Measurements from ENCODE around the gene SLC17A1.

SLC17A1 gene, protein sequence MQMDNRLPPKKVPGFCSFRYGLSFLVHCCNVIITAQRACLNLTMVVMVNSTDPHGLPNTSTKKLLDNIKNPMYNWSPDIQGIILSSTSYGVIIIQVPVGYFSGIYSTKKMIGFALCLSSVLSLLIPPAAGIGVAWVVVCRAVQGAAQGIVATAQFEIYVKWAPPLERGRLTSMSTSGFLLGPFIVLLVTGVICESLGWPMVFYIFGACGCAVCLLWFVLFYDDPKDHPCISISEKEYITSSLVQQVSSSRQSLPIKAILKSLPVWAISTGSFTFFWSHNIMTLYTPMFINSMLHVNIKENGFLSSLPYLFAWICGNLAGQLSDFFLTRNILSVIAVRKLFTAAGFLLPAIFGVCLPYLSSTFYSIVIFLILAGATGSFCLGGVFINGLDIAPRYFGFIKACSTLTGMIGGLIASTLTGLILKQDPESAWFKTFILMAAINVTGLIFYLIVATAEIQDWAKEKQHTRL

DNA sequence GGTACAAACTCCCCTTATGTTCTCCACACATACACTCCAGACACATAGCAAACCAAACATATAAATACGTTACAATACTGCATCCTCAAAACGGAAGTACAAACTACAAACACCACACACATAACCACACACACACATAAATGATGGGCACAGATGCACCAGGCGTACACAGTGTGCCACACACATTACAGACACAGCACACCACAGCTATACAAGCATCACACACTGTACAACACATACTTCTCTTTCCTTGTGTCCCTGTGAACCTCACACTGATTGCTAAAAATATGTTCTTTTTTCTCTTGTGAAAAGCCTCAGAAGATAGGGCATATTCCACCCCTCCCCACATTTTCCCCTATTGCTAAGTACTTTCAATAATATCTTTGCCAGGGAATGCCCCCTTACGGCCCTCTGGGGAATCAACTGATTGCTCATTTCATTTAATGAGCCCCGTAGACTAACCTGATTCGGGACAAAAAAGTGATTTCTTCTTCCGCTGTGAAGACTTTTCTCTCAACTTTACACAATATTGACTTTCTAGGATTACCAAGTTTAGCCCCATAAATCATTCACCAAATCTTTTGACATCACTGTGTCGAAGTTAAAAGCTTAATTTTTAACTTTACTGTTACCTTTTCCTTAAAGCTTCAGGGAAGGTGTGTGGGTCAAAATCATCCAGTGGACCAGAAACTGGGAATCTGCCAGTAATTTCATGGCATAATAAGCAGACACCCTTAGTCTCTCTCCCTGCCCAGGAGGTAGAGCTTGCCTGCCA is at the start of gene SLC17A1:
TSS of gene SLC17A1 (minus strand) at position 521 of the 775 bp plus-strand sequence. CDS start 1,495 bp downstream, outside the sequence.
- no peak for DNase-seq

DNA sequence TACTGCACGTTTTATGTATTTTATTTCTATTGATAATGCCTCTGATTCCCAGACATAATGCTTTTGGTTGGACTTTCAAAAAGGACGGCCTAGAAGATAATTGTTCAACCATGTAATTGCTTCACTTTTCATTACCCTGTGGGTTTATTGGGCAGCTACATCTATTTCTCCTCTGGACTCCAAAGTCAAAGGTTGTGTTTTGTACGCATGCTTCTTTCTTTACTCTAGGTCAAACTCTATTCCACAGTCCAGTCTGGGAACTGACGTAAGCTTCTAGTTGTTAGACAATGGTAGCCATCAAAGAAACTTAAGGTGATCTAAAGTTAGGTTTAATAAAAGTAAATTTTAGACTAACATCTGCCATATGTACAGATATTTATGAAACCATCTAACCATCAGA is 48.7 kb upstream of the SLC17A1 start:
- no peak for DNase-seq

DNA sequence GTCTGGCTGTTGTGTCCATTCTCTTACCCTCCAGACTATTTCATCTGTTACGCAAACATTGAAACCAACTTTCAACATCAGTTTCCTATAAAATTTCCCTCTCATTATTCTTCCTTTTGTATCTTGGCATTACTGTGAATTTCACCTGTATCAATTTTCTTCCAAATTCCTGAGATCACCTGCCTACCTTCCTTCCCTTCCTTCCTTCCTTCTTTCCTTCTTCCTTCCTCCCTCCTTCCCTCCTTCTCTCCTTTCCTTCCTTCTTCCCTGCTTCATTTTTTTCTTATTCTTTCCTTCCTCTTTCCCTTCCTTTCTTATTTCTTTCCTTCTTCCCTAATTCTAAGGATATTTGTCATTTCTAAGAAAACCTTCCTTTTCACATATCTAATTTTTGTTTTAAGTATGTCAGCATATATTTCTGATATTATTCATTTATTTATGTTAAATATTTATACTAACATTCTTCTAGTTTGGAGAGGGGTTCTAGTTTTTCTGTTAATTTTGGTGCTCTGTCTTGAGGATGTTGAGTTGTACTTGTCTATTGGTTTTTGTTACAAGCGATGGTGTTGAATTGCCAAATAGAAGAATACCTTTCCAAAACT is 47.0 kb upstream of the SLC17A1 start:
- no peak for DNase-seq

DNA sequence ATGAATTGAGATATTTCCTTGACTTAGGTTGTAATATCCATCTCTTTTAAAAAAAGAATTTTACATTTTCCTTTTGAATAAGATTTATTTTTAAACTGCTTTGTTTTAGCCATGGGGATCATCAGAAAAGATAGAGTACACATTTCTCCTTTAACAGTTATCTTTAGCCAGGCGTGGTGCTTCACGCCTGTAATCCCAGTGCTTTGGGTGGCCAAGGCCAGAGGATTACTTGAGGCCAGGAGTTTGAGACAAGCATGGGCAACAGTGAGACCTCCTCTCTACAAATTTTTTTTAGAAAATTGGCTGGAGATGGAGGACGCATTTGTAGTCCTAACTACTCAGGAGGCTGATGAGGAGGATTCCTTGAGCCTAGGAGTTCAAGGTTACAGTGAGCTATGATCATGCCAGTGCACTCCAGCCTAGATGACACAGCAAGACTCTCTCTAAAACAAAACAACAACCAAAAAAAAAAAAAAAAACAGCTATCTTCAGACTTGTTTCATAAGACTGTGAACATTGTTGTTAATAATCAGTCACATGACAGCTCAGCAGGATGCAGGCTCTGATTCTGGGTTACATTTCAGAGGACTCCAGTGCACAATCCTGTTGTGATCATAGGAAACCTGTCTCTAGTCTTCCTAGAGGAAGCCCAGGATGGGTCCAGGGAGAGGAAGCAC is 44.2 kb upstream of the SLC17A1 start:
- no peak for DNase-seq

DNA sequence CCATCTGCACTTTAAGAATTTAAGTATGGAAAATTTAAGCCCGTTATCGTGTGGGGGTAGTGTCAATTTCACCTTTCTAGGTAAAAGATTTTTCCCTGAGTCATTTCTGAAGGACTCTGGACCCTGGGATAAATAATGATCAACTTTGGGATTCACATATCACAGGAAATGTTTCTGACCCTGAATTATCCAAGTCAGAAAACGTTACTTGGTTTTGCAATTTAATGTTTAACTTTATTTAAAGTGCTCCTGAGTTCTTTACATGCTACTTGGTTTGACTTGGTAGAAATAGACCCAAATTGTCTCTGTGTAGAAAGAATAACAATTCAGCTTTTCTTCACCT is 43.7 kb upstream of the SLC17A1 start:
- no peak for DNase-seq

DNA sequence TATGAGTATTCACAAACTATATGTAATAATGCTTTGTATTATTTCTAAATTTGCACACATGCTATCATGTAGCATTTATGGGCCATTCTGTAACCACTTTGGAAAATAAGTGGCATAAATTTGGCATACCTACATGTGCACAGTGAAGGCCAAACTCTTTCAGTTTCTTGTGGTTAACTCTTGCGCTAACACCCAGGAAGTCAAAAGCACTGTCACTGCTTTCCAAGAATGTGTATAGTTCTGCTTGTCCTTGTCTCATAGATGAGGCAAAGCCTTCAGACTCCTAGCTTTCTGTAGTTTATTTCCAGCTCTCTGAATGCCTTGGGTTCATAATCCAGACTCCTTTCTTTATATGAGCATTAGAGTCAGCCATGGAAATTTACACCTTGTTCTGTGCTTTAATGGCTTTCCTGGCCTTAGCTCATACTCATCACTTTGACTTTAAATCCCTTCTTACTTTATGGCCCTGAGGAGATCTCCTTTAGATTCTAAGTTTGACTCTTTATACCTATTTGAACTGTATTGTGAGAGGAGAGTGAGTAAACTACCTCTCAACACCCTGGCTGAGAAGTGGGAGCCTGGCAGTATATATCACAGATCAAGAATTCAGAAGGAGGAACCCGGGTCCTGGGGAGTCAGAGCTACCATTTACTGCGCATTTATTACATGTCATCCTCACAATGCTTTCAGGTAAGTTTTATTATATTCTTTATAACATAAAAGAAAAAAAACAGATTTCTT is 43.1 kb upstream of the SLC17A1 start:
- DNase-seq: no peak

DNA sequence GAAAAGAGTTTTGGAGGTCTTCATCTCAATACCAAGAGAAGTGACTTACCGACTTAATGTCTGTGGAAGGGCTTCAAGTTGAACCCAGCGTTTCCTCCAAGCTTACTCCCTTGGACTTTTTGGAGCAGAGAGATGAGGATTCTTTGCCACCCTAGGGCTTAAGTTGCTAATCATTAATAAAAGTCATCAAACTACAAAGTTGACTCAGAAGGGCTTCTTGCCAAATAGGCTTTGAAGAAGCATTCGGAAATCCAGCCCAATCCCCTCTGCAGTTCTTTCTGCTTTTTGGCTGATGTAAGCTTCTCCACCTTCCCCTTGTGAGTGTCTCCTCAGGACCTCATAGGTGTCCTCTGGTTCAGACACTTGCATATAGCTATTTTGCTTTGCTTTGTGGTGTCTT is 42.3 kb upstream of the SLC17A1 start, which contains the start of gene SLC17A3:
TSS of gene SLC17A3 (minus strand) at position 126 of the 400 bp plus-strand sequence. CDS start 5,856 bp downstream, outside the sequence.
- DNase-seq: no peak

DNA sequence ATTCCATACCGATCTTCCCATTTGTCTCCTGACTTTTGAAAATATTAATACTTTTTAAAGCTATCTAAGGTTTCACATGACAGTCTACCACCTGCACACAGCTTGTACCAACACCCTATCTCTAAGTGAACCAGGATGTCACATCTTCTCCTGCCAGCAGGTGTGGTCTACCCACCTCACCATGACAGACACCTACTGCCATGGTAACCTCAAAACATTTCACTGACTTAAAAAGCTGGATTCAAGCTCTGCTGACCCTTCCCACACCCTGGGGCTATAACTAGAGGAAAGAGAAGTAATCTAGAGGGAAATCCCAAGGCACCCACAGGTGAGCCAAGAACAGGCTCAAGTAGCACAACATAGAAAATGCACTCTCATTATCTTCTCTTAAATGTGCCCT is 41.0 kb upstream of the SLC17A1 start:
- DNase-seq: no peak

DNA sequence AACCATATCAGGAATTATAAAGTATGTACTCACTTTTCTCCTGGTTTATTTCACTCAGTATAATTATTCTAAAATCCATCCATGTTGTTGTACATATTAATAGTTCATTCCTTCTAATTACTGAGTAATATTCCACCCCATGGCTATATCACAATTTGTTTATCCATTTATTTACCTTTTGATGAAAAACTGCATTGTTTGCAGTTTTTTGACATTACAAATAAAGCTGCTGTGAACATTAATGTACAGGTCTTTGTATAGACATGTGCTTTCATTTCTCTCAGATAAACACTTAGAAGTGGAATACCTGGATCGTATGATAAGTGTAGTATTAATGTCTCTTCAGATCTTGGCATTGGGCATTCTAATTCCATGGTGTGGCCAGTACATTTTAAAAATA is 38.0 kb upstream of the SLC17A1 start:
- no peak for DNase-seq

DNA sequence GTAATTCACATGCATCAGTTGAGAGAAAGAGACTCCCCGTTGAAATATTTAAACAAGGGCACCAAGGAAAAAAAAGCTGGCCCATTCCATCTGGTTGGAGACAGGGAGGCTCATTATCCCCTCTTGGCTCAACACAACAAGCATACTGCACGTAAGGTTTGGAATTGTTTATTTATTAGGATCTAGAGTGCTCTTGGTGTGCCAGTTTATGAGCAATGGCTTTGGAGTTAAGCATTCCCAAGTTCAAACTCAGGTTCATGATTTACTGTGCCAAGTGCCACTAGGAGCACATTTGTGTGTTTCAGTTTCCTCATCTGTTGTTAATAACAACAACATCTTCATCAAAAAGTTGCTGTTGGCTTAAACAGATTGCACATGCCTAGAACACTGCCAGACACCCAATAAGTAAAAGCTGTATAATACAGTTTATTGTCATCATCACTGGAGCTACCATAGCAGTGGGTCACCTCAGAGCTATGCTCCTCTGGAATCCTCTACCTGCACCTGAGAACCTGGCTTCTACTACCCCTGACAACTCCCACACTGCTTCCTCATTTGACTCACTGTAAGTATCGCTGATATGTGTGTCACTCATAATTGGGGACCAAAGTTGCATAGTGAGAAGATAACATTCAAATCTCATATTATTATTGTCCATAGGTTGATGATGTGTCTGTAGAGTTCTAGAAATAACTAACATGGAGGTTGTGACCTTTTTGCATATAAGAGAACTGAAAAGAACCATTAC is 36.8 kb upstream of the SLC17A1 start:
- DNase-seq: no peak

DNA sequence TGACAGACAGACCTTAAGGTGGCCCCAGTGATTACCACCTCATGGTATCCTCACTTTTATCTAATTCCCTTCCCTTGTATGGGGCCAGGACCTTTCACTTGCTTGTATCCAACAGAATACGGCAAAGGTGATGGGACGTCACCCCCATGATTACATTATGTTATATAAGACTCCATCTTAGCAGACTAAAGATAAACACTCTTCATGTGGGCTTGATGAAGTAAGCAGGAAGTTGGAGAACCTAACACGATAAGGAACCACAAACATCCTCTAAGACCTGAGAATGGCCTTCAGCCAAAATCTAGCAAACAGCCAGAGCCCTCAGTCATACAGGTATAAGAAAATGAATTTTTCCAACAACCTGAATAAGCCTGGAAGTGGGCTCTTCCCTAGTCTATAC is 34.2 kb upstream of the SLC17A1 start:
- no peak for DNase-seq

DNA sequence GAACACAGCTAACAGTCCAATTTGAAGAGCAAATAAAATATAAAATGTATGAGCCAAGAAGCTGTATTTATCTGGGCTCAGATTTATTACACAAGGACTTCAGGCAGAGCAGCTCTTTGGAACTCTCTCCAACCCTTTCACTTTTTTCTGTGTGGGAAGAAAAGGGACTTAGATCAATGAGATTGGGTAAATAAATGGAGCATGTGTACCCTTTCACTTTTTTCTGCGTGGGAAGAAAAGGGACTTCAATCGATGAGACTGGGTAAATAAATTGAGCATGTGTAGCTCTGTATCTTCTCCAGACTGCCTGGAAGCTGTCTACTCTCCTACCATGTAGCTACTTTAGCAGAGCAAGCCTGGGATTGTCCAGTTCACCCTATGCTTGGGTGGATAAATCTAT is 31.5 kb upstream of the SLC17A1 start:
- DNase-seq: no peak

DNA sequence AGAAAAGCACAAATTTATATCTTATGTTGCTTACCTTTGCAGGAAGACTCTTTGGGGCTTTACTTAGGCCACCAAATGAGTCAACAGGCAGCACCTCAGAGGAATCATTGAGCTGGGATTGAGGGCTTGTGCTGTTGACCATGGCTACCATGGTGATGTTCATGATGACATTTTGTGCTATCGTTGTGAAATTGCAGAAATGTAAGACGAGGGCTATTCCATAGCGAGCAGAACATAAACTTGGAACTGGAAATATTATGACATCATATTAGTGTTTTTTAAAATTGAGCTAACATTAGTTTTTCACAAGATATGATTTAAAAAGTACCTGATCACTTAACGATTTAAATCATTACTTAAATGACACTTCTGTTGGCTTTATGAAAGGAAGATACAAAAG is 30.3 kb upstream of the SLC17A1 start:
- DNase-seq: no peak

DNA sequence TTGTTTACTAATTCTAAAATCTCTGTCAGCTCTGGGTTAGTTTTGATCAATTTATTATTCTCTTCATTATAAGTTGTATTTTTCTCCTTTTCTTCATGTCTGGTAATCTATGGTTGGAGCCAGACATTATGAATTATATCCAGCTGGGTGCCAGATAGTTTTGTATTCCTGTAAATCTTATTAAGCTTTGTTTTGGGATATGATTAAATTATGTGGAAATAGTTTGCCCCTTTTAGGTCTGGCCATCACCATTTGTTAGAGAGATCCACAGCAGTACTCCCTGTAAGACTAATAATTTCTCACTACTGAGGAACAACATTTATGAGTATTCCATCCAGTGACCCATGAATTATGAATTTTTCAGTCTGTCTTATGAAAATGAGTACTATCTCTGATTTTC is 20.9 kb upstream of the SLC17A1 start:
- DNase-seq: no peak

DNA sequence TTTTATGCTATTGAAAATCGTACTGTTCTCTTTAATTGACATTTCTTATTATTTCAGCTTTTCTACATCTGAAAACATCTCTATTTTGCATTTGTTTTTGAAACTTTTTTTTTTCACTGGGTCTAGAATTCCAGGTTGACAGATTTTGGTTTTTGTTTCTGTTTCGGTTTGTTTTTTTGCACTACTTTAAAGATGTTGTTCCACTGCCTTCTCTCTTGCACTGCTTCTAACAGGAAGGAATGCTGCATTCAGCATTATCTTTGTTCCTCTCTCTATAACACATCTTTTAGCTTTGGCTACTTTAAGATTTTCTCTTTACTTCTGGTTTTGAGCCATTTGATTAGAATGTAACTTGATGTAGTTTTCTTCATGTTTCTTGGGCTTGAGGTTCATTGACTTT is 20.1 kb upstream of the SLC17A1 start:
- DNase-seq: no peak

DNA sequence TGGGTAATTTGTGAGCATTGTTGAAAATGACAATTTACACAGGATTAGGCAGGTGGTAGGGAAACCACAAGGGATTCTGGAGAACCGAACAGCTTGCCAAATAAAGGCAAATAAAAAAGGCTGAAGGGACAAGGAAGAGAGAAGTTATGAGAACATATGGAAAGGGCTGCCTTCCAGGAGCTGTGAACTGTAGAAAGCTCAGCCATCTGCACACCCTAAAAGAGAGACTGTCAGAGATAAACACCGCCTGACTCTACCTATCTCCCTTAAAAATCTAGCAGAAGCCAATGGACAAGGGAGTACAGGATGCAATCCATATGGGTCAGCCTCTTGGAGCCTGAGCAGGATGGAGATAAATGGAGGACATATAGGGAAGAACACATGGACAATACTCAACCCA is 12.7 kb upstream of the SLC17A1 start:
- DNase-seq: no peak

DNA sequence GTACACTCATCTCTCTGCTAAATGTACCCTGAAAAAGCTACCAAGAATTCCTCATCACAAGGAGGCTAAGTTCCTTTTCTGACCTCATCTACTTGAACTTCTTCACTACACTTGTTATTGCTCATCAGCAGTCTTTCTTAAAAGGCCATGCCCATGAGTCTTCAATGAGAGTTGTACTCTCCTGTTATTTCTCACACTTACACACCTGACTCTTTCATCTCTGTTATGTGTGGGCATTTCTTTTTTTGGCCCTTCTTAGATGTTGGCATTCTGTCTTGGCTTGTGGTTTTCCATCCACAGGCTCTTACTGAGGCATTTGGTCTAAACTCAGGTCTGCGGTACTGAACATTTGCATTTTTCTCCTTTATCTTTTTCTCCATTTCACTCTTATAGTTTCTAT is 10.7 kb upstream of the SLC17A1 start:
- no peak for DNase-seq

DNA sequence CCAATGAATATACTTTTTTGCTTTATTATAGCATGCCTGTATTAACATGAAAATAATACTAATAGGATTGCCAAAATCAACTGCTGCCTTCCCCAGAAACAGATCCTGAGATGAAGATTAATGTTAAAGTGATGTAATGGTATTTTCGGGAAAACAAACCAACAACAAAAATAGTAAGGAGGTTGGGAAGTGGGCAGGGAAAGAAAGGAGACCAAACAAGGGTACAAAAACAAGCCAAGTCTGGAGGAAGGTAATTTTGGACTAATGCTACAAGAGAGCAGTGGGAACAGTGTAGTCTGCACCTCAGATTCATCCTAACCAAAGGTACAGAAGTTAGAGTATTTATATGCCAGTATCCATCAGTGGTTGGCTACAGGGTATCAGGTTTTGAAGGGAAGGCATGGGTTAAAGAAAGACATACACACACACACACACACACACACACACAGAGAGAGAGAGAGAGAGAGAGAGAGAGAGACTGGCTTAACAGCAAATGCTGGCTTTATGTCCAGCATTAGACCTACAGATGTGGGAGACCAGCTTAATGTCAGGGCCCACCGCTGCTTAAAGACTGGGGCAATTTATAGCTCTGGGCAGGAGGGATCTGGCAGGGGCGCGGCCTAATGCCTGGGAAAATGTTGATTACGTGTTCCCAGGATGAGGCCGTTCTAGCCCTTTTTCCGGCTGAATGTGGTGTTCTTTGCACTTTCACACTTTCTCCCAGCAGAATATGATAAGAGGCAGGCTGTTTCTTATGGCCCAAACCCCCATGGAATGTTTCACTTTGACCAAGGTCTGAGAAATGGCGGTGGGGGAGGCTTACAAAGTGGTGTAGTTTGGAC is 3.8 kb upstream of the SLC17A1 start:
- no peak for DNase-seq

DNA sequence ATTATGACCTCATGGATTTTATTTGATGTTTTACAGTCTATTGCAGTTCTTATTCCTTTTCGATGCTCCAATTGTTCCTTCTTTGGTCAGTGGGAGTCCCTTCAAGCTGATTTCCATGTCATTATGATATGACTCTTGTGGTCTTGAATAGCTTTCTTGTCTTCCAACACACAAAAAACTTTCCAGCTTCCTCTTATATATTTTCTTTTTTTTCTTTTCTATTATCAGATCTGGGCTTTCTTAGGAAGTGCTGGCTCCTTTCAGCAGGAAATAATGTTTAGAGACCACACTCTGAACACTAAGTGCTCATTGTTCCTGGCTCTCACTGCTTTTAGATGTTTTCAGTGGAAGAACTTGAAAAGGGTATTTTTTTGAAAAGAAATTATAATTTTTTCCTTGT is 3.1 kb upstream of the SLC17A1 start:
- no peak for DNase-seq

DNA sequence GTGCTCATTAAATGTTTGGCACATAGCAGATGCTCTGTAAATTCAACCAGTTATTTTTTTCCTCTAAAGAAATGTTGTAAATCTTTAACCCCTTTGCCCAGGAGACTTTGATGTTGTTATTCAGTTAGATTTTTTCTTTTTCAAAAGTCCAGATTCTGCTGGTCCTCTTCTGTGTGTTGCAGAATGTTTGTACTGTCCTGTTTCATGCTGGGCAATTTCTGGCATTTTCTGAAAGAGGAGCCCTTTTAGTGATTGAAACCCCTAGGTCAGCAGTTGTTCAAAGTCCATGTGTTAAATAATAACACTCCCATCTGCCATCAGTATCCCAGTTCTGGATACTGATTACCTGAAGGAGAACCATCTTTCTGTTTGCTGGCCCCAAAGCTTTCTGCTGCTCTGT is 1.3 kb upstream of the SLC17A1 start:
- DNase-seq: no peak

DNA sequence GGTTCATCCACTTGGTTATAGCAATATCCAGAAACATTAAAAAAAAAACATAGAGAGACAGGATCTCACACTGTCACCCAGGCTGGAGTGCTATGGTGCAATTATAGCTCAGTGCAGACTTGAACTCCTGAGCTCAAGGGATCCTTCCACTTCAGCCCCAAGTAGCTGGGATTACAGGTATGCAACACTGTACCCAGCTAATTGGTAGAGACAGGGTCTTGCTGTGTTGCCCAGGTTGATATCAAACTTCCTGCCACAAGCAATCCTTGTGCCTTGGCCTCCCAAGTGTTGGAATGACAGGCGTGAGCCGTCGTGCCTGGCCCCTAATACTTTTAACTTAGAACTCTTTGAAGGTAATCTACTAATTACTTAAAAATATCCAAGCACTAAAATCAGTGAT is 818 bp upstream of the SLC17A1 start:
- no peak for DNase-seq
